HG03045 (cell line): ENCODE data around the gene FBXL4.

Experiments used
- ATAC-seq: cut with Tn5 transposase; IDR thresholded peaks from one replicate; pipeline ENCODE4 v1.9.1; 2021; ENCODE audit warnings: mild to moderate bottlenecking, moderate library complexity; ENCODE audit not compliant: unreplicated experiment

The FBXL4 gene

GRCh38 chr6:98887650-98888049, 60.1 kb downstream of the FBXL4 start:
- ATAC-seq = no peak

- ATAC-seq = no peak
These were observed 62.4 kb downstream of the FBXL4 start for GRCh38 chr6:98885330-98885729.

GRCh38 chr6:98880486-98880885, 67.3 kb downstream of the FBXL4 start:
- peak; percentile 84 for ATAC-seq

DNA sequence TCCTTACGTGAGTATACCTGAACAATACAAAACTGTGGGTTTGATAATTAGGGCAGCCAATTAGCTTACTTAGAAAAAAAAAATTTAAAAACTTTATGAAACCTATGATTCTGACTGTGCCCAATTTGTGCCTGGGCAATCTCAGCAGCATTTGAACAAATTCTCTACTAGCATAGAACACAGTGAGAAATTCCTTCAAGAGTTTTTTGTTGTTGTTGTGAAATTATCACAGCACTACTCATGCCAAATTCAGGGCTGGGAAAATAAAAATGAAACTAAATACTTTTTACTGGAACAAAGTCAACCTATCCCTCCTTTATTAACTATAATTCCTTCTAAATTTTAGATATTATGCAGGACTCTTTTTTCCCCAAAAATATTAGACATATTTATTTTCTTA, 70.5 kb downstream of the FBXL4 start:
- ATAC-seq = no peak

GRCh38 chr6:98875375-98875774, 72.4 kb downstream of the FBXL4 start:
- no peak for ATAC-seq

DNA sequence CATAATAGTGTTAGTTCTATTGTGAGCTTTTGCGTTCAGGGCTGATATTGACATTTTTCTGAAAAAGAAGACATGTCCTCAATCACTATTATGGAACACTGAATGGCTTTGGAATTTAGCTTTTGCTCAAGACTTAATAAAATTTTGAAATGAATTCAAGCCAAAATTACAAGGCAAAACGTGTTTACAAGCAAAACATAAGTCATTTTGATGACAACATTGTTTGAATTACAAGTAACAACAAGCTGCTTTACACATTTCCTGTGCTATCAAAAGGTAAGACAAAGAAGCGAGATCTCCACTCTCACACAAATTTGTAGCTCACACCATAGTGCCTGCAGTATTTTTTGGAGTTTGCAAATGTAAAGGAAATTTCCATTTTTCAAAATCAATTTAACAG, 75.9 kb downstream of the FBXL4 start:
- ATAC-seq = no peak

DNA sequence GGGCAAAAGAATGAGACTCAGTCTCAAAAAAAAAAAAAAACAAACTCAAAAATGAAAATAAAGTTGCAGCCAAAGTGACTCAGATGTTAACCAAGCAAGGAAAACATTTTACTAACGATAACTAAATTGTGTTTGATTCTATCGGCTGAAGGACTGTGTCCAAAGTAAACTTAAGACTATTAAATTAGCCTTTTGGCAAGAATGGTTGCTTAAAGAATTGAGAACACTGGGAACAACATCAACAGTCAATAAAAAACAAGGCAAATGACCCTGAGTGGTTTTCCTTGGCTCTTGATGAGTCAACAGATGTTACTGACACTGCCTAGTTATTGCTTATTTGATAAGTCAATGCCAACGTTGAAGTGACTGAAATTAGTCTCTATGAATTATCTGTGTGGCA, 76.7 kb downstream of the FBXL4 start:
- ATAC-seq = no peak

DNA sequence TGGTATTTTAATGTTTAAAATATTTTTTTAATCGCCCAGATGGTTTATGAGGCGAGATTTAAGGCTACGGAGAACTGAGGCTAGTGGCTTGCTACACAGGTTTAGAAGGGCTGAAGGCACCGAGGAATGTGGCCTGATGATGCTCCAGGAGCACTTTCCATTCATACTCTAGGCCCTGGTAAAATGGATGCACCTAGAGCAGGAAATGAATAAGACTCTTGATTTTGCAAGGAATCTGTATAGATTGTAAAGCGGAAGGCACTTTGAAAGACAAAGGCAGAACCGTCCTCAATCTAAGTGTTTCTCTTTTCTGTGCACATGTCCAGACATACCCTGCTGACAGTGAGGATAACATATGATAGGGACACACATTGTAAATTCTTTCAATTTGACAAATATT, 83.2 kb downstream of the FBXL4 start:
- ATAC-seq = no peak

- ATAC-seq = no peak
These were observed 99.1 kb downstream of the FBXL4 start for GRCh38 chr6:98848539-98849242.

GRCh38 chr6:98847779-98848538, 99.8 kb downstream of the FBXL4 start:
- peak; percentile 52 for ATAC-seq

GRCh38 chr6:98847416-98847778, 100.3 kb downstream of the FBXL4 start:
- ATAC-seq = no peak

GRCh38 chr6:98846021-98846380, 101.7 kb downstream of the FBXL4 start:
- no peak for ATAC-seq

GRCh38 chr6:98845211-98846020, 102.3 kb downstream of the FBXL4 start:
- peak; percentile 63 for ATAC-seq

- ATAC-seq = no peak
These were observed 103.2 kb downstream of the FBXL4 start for GRCh38 chr6:98844244-98845210.

- no peak for ATAC-seq
These were observed 104.2 kb downstream of the FBXL4 start for GRCh38 chr6:98843271-98844243.

DNA sequence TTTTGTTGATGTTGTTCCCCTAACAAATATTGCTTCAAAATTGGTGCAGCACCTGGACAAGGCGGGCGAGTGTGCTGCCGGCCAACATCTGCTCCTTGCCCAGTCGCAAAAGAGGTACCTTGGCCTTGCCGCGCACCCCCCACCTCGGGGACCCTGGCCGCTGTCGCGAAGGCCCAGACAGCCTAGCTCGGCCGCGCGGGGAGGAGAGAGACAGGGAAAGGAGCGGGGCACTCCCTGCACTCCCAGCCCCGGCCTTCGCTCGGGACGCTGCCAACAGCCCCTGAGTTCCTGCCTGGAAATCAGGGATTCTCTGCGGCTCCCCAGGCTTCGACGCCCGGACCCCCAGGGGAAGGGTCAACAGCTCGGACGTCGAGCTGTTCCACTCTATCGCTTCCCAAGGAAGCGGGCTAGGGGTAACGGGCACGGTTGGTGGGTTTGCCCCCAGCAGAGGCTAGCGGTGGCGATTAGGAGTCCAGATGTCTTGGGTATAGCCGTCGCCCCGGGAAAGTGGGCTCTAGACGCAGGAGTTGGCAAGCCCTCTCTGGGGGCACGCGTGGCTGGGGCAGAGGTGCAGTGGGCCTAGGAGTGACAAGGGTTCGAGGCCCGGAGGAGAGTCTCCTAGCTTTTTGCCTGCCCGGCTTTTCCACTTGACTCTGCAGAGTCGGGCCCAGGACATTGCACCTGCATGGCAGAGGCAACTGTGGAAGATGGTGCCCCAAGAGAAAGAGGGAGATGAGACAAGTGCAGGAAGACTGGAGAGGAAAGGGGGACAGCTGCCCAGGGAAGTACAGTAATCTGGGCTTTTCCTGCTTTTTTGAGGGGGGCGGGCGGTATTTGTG, 105.2 kb downstream of the FBXL4 start:
- no peak for ATAC-seq

DNA sequence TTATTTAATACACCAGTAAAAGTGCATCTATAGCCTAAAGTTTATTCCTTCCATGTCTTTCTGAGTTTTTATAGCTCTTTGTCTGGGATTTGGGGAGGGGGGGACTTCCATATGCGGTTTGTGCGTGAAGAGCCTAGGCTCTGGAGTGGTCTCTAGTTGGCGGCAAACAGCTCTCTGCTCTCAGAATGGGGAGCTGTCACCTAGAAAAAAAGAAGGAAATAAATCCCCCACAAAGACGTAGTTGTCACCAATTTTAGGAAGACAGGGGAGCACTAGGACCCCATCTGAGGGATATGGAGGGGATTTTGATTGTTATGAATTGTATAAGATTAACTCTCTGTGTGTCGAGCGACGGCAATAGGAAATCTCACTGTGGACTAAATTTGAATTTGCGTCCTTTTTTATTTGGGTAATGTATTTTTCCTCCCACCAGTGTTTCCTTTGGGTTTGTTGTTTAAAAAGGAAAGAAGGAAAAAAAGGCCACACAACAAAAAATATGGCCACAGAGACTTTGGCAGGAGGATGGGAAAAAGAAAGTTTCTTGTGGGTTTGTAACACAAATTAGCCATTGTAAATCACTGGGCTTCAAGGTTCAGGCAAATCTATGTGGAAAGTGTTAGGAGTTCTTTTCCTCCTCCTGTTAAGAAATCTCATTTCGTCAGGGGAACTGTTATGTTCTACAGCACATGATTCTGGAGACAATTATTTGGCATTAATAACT, 106.0 kb downstream of the FBXL4 start:
- no peak for ATAC-seq

GRCh38 chr6:98840996-98841513, 106.7 kb downstream of the FBXL4 start:
- no peak for ATAC-seq
